Dendritic cell treated with granulocyte-macrophage colony-stimulating factor and Interleukin-4, amounts not matched to agents 40 ng/mL and 50 ng/mL, for 4 days (primary cell): ENCODE data around the gene IL17A.
"Not testable (repeated sequence)": the region's sequence is repeated elsewhere in the genome, so short reads cannot be mapped to it uniquely, and the experiment has no call there.

Source experiments
- H3K27ac Mint-ChIP-seq: one replicate; pipeline ENCODE4 v1.8.0; 2022; ENCODE audit warnings: mild to moderate bottlenecking, mixed read lengths
- H3K27me3 Mint-ChIP-seq: one replicate; pipeline ENCODE4 v1.8.0; 2022; ENCODE audit warnings: mild to moderate bottlenecking, mixed read lengths
- H3K36me3 Mint-ChIP-seq: one replicate; pipeline ENCODE4 v1.8.0; 2022; ENCODE audit warnings: low read depth, mixed read lengths
- H3K4me1 Mint-ChIP-seq: one replicate; pipeline ENCODE4 v1.8.0; 2022; ENCODE audit warnings: low read depth, mixed read lengths
- H3K4me3 Mint-ChIP-seq: one replicate; pipeline ENCODE4 v1.8.0; 2022; ENCODE audit warnings: mild to moderate bottlenecking, moderate library complexity, mixed read lengths
- H3K9me3 Mint-ChIP-seq: one replicate; pipeline ENCODE4 v1.8.0; 2022; ENCODE audit warnings: mixed read lengths
- intact Hi-C: fragments of 100-400 bp; cut with micrococcal nuclease; formaldehyde crosslinking; loops from one replicate; pipeline ENCODE4 v1.15.0; 2022

IL17A gene

DNA sequence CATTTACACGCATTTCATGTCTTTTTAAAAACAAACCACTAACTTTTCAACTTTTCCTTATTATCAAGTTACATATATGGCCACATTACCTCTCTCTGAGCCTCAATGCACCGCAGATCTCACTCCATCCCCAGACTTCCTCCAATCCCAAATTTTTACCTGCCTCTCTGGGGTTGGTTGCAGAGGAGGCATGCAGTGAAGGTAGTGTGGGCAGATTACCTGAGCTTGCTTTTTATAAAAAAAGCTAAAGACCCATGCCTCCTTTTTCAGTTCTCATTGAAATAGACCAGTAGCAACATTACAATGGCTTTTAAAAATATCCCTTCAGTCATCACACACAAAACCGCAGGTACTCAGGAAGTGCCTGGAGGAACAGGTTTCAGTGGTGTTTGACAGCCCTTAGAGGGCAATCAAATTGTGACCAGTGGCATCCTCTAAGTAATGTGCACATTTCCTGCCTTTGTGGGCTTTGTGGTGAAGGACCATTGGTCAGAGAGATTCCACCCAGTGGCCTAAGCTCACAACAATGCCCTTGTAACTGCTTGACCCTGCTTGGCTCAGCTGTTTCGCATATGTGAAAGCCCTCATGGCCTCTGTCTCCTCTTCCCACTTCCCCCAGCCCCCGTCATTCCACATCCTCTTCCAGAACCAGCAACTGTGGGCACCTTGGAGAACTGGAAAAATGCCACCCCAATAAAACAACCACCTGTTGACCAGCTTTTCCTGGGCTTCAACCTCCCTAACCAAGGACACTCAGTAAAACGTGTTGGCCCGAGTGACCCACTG, 30.2 kb upstream of the IL17A start:
- Mint-ChIP-seq H3K9me3 (no peaks in the 10 kb centered on the region), H3K36me3 (no peaks in the 10 kb centered on the region), H3K4me1 (peaks cover 11% of the 10 kb centered on the region), H3K4me3 (no peak overlapping the region), H3K27me3 (peaks cover 6% of the 10 kb centered on the region), H3K27ac (no peak overlapping the region)
- intact Hi-C loops = no loop called here

DNA sequence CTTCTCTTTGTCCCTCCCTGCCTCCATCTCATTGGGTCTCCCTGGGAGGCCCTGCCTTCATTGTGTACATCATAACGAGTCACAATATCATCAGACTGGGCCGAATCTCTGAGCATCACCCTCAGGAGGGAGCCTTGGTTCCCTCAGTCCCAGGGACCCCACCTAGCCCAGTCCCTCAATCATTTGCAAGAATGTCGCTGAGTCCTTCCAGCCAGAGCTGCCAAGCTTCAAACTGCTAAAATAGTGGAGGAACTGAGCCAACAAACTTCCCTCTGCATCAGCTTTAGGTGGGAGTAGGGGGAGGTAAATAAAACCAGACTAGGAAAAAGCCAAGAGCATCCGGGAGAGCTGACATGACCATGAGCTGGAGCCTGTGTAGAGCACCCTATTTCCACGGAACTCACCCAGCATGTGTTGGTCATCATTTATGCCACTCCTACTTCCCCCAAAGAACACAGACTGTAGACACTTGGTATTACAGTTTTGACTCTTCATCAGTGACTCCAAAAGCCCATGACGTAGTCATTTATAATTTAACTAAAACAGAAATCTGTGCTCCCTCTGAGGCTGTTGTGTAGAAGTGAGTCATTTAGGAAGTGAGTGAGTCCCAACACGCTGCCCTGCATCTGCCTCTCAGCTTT, 28.8 kb upstream of the IL17A start:
- Mint-ChIP-seq H3K27ac (no peak overlapping the region), H3K36me3 (no peaks in the 10 kb centered on the region)
- intact Hi-C loops = no loop called here

DNA sequence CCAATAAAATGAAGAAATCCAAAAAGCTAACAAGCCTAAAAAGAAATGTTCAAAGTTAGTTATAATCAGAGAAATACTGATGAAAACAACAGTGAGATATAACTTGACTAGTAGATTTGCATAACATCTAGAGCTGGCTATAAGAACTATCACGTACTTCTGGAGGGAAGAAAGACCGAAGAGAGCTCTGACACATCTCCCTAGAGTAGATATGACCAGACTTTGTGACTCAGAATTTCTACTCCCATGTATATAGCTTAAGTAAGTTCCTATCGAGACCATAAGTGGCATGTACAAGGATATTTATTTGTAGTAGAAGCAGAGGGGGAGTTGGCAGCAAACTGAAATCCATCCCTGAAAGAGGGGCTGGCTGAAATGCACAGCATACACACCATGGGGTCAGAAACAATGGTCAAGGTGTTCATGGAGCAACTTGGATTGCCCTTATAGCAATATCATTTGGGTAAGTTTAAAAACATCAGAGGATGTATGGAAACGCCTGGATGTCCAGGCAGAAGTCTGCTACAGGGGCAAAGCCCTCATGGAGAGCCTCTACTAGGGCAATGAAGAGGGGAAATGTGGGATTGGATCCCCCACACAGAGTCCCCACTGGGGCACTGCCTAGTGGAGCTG, 25.6 kb upstream of the IL17A start:
- H3K36me3 Mint-ChIP-seq = no peaks in the 10 kb centered on the region
- no peak overlapping the region for H3K4me3 Mint-ChIP-seq
- intact Hi-C loops = no loop called here
- no peaks in the 10 kb centered on the region for H3K9me3 Mint-ChIP-seq
- H3K4me1 Mint-ChIP-seq = peaks cover 9% of the 10 kb centered on the region
- H3K27me3 Mint-ChIP-seq = peaks cover 6% of the 10 kb centered on the region
- no peak overlapping the region for H3K27ac Mint-ChIP-seq

More for the DNA sequence above, 28.8 kb upstream of the IL17A start:
- Mint-ChIP-seq H3K9me3 (no peaks in the 10 kb centered on the region), H3K4me3 (no peak overlapping the region), H3K4me1 (peaks cover 11% of the 10 kb centered on the region), H3K27me3 (peaks cover 6% of the 10 kb centered on the region)

DNA sequence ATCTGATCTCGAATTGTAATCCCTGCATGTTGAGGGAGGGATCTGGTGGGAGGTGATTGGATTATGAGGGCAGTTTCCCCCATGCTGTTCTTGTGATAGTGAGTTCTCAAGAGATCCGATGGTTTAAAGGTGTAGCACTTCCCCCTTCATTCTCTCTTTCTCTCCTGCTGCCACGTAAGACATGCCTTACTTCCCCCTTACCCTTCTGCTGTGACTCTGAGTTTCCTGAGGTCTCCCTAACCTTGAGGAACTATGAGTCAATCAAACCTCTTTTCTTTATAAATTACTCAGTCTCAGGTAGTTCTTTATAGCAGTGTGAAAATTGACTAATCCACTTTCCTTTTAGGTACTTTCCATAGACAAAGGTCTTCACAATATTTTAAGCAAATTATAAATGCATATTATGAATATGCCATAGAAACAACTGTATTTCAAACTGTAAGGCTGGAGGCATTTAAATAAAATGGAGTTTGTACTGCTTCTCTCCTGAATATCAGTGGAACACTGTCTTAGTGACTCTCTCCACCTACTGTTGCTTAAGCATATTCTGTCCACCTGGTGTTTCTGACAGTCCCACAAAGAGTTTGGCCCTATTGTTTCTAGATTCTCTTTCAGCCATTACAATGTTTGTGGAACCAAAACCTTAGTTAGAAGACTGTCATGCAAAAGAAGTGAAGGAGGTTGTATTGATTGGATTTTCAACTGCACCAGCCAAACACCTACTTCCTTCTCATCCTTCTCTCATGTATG, 24.3 kb upstream of the IL17A start:
- Mint-ChIP-seq H3K9me3 (no peaks in the 10 kb centered on the region), H3K27ac (no peak overlapping the region), H3K4me1 (no peaks in the 10 kb centered on the region), H3K4me3 (no peak overlapping the region), H3K27me3 (no peaks in the 10 kb centered on the region), H3K36me3 (no peaks in the 10 kb centered on the region)
- intact Hi-C loops = no loop called here

DNA sequence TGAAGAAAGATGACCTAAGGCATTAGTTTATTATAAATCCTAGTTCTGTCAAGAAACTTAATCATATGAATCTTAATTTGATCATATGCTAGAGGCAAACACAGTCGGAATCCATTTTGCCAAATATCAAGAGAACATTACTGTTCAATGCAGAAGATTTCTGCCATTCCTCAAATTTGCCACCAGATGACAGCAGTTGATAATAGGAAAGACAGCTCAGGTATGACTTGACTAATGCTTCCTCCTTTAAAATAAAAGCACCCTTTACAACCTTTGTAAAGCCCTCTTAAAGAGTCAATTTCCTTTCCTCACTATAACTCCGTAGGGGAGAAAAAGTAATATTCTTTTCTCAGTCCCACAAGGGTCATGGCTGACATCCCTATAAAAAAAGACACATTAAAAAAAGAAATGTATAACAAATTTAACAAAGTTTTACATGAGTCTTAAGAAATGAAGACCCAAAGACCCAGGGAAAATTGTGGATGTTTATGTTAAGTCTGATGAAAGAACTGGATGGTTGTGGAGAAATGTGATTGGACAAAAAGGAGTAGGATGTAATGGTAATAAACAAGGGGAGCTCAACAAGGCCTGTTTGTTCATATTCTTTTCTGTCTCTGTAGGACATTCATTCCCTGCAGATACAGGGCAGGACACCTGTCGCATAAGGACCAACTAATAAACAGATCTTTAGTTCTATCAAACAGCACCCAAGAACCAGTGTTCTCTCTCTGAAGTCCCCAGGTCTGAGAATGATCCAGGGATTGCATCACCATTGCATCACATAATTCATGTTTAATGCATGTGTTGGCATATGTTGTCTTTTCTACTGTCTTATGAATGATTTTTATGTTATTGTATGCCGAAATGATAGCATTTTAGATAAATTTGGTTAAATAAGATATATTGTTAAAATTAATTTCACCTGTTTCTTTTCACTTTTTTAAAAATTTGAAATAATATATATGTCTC, 23.0 kb upstream of the IL17A start:
- no peaks in the 10 kb centered on the region for H3K4me1 Mint-ChIP-seq
- no peaks in the 10 kb centered on the region for H3K9me3 Mint-ChIP-seq
- no peaks in the 10 kb centered on the region for H3K36me3 Mint-ChIP-seq
- H3K27ac Mint-ChIP-seq = no peak overlapping the region
- intact Hi-C loops = no loop called here
- H3K4me3 Mint-ChIP-seq = no peak overlapping the region
- no peaks in the 10 kb centered on the region for H3K27me3 Mint-ChIP-seq

DNA sequence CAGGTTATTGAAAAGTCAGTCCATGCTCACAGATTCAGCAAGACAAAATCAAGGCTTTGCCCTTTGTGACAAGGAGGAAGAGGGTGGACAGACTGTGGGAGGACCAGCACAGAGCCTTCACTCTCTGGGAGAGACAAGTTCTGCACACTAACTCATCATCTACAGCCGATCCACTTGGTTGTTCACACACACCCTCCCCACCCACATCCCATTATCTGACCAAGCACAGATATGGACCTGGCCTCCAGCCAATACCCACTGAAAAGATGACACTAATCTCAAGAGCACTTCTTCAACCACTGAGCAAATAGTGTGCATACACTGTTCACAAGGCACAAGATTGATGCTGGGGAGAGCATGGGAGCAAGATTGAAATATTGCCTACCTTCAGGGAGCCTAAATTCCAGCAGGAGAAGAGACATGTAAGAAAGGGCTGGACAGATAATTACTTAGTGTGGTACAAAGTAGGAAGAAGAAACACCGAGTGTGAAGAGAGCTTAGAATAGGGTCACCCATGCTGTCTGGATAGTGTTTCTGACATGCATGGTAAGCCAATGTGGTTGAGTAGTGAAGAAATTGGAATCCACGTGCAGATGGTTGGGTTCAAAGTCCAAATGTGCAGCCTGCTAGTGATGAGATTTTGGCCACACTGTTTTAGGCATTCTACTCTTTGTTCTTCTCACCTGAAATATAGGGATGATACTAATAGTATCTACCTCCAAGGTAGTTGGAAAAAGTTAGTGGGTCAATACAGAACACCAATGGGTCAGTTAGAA, 21.7 kb upstream of the IL17A start:
- no peaks in the 10 kb centered on the region for H3K36me3 Mint-ChIP-seq
- H3K4me3 Mint-ChIP-seq = no peak overlapping the region
- H3K27ac Mint-ChIP-seq = no peak overlapping the region
- no peaks in the 10 kb centered on the region for H3K4me1 Mint-ChIP-seq
- no peaks in the 10 kb centered on the region for H3K9me3 Mint-ChIP-seq
- intact Hi-C loops = no loop called here
- no peaks in the 10 kb centered on the region for H3K27me3 Mint-ChIP-seq

DNA sequence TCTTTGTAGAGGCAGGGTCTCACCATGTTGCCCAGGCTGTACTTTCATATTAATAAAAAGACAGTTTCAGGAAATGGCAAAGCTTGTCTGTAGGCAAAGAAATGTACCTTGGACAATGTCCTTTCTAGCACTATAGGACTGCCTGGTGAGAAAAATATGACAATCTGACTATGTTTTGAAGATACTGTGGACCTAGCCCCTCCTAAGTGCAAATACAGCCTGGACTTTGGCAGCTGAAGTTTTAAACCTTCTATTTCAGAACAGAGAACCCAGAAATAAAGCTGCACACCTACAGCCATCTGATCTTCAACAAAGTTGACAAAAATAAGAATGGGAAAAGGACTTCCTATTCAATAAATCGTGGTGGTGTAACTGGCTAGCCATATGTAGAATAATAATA, 18.9 kb upstream of the IL17A start:
- Mint-ChIP-seq H3K9me3 (no peaks in the 10 kb centered on the region), H3K27me3 (no peaks in the 10 kb centered on the region), H3K4me3 (no peak overlapping the region), H3K27ac (no peak overlapping the region), H3K36me3 (no peaks in the 10 kb centered on the region), H3K4me1 (no peaks in the 10 kb centered on the region)
- intact Hi-C loops = no loop called here

DNA sequence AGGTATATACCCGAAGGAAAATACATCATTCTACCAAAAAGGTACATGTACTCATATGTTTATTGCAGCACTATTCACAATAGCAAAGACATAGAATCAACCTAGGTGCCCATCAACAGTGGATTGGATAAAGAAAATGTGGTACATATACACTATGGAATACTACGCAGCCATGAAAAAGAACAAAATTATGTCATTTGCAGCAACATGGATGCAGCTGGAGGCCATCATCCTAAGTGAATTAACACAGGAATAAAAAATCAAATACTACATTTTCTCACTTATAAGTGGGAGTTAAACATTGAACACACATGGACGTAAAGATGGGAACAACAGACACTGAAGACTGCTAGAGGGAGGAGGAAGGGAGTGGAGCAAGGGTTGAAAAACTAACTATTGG, 17.8 kb upstream of the IL17A start:
- H3K4me3 Mint-ChIP-seq, H3K9me3 Mint-ChIP-seq, H3K4me1 Mint-ChIP-seq, H3K27ac Mint-ChIP-seq, H3K36me3 Mint-ChIP-seq, intact Hi-C loops, H3K27me3 Mint-ChIP-seq: not testable (repeated sequence)

DNA sequence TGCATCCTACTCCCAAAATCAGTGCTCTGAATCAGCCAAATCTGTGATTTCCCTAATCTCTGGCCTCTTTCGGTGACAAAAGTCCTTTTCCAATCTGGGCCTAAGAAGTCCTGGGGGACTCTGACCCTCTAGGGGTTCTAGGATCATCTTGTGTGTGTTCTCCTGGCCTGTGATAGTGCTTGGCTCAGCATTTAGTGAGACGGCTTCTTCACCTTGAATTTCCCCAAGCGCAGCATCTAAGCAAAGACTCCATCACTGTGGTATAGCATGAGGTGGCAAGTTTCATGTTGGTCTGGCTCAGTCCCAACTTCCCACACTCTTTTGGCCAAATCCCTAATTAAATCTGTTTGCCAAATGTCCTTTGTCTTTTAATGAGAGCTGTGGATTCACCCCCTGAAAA, 12.1 kb upstream of the IL17A start:
- Mint-ChIP-seq H3K9me3 (no peaks in the 10 kb centered on the region), H3K27ac (no peak overlapping the region), H3K4me1 (no peaks in the 10 kb centered on the region), H3K4me3 (no peak overlapping the region), H3K27me3 (no peaks in the 10 kb centered on the region), H3K36me3 (no peaks in the 10 kb centered on the region)
- intact Hi-C loops = no loop called here

DNA sequence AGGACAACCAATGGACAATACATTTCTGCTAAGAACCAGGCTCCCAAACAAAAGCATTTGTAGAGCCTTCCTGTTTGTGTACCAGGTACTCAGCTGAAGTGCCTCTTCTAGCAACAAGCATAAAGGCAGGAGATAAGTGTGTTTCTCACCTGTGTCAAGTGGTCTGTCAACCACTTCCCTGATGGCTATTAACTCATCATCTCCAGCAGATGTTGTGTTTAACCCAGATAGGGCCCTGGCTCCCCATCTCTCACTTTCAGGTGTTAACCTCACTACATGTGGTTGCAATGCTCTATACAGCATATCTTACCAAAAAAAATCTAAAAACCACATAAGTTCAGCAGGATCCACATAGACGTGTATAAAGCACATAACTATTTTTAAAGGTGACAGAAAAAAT, 9.6 kb upstream of the IL17A start:
- intact Hi-C loops = no loop called here
- Mint-ChIP-seq H3K36me3 (no peaks in the 10 kb centered on the region), H3K27me3 (no peaks in the 10 kb centered on the region), H3K4me3 (no peak overlapping the region), H3K27ac (no peak overlapping the region), H3K4me1 (no peaks in the 10 kb centered on the region), H3K9me3 (no peaks in the 10 kb centered on the region)

DNA sequence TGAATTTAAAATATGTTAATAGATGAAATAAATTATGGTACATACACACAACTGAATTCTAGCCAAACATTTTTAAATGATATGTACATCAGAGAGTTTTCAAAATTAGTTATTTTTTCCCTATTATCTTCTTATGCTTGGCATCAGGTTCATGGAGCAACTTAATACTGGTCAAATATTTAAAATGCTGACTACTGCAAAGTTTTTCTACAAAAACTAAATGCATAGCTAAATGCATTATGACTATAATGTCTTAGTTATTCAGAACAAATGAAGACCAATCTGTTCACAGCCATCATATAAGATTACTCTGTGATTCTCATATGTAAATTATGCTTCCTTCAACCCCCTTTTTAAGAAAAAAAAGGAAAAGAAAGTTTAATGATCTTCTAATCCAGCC, 8.2 kb upstream of the IL17A start:
- Mint-ChIP-seq H3K4me3 (no peak overlapping the region), H3K27ac (no peak overlapping the region), H3K9me3 (no peaks in the 10 kb centered on the region), H3K4me1 (no peaks in the 10 kb centered on the region), H3K27me3 (no peaks in the 10 kb centered on the region), H3K36me3 (no peaks in the 10 kb centered on the region)
- intact Hi-C loops = no loop called here

DNA sequence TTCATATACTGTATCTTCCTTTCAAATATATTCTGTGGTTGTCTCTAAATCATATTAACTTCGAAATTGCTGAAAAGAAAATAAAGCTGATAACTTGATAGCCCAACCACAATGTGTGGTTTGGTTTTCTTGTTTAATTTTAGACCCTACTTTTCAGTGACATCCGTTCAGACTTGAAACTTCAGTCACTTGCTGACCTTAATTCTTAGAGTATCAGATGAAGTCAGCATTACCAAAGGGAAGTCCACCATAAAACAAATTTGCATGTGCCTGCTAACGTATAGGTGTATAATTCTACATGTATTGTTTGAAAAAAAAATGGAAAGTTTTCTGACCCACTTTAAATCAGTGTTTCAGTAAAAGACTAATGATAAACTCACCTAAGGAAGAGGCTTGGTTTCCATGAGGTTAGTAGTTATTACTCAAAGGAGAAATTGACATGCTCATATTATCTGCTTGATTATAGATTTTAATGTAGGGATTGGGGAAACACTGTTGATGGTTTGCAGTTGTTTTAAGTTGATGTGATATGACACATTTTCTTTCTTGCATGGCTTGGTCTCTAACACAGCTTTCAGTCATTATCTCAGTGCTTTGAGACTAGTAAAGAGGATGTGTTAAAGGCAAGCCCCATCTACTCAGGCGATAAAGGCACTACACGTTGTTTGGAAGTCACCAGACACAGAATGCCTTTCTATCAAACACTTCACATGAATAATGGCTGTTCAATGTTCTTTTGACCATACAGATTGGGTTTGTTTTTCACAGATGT, 5.2 kb upstream of the IL17A start:
- no peaks in the 10 kb centered on the region for H3K9me3 Mint-ChIP-seq
- intact Hi-C loops = no loop called here
- no peak overlapping the region for H3K4me3 Mint-ChIP-seq
- H3K27me3 Mint-ChIP-seq = peaks cover 2% of the 10 kb centered on the region
- H3K36me3 Mint-ChIP-seq = no peaks in the 10 kb centered on the region
- H3K27ac Mint-ChIP-seq = no peak overlapping the region
- H3K4me1 Mint-ChIP-seq = no peaks in the 10 kb centered on the region
